GM10248 (cell line): ENCODE measurements around the gene SLC6A11.

ENCODE experiments used
- CTCF ChIA-PET: fragments of 300-600 bp; sonication (Branson Sonifier 250); formaldehyde crosslinking; extraction: SDS; loops from one replicate; lab custom pipeline; 2021; ENCODE audit warnings: antibody characterized with exemption; lab: Yijun Ruan, JAX
- POLR2A ChIA-PET: fragments of 350-650 bp; sonication (Branson Sonifier 250); formaldehyde crosslinking; extraction: SDS; loops from one replicate; lab custom pipeline; 2020; ENCODE audit warnings: antibody characterized with exemption; lab: Yijun Ruan, JAX
- DNase-seq: peaks from one replicate; pipeline ENCODE4 v3.0.0; 2012; ENCODE audit errors: extremely low spot score
- CTCF ChIP-seq: IDR thresholded peaks from 2 replicates; pipeline ENCODE4 v1.5.1; 2012; ENCODE audit warnings: mild to moderate bottlenecking, low read depth; ENCODE audit errors: extremely low read depth, missing control alignments, control extremely low read depth

SLC6A11 gene

GRCh38 chr3:10852066-10852808 lies 36.2 kb downstream of the SLC6A11 start:
- DNase-seq, result no peak
- ChIA-PET CTCF (no interaction called here), POLR2A (no interaction called here)
- TF ChIP-seq CTCF, result no peak

GRCh38 chr3:10855083-10855870 lies 39.2 kb downstream of the SLC6A11 start:
- no peak for DNase-seq
- TF ChIP-seq CTCF, result no peak
- ChIA-PET POLR2A (no interaction called here), CTCF (interaction anchor here (1.0 to 1.4 kb wide), 2 partner anchors 11 to 12 kb away, joined by 3 to 4 read pairs; no protein-coding TSS in a partner anchor)

- DNase-seq, result no peak
- TF ChIP-seq CTCF, result no peak
- CTCF ChIA-PET, result interaction anchor here (1.4 kb wide), 1 partner anchor 10 kb away, joined by 3 read pairs; no protein-coding TSS in a partner anchor
- POLR2A ChIA-PET, result no interaction called here
These were observed 40.0 kb downstream of the SLC6A11 start for GRCh38 chr3:10855871-10856662.

GRCh38 chr3:10857235-10857634 lies 41.2 kb downstream of the SLC6A11 start:
- no peak for TF ChIP-seq CTCF
- ChIA-PET POLR2A (no interaction called here), CTCF (no interaction called here)

GRCh38 chr3:10858091-10858490 lies 42.1 kb downstream of the SLC6A11 start:
- CTCF ChIA-PET, result no interaction called here
- TF ChIP-seq CTCF, result no peak
- POLR2A ChIA-PET, result no interaction called here
- no peak for DNase-seq

More at GRCh38 chr3:10857235-10857634, 41.2 kb downstream of the SLC6A11 start:
- DNase-seq, result no peak

- POLR2A ChIA-PET, result no interaction called here
- DNase-seq, result no peak
- TF ChIP-seq CTCF, result no peak
- CTCF ChIA-PET, result no interaction called here
These were observed 51.4 kb downstream of the SLC6A11 start for GRCh38 chr3:10867384-10867783.
